Stimulated activated CD8-positive, alpha-beta memory T cell treated with anti-CD3 and anti-CD28 coated beads, Interleukin-7, amount 100 ng/mL, for 24 hours (primary cell): ENCODE data around the gene LNPEP.

Source experiments
- DNase-seq: peaks from one replicate; pipeline ENCODE4 v3.0.0-alpha.2; 2020; ENCODE audit warnings: low read depth

LNPEP gene

DNA sequence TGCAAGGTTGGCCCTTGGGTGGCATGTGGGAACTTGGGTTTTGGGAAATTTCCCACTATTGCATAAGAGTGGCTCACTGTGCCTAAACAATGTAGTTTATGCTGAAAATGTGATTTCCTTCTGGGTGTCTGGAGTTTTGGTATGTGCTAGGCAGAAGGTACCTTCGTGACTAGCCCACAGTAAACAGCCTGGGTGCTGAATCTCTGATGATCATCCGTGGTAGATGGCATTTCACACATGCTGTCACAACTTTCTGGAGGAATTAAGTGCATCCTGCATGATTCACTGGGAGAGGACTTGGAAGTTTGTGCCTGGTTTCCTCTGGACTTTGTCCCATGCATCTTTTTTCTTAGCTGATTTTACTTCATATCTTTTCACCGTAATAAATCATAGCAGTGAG, 64.5 kb downstream of the LNPEP start:
- DNase-seq = no peak

DNA sequence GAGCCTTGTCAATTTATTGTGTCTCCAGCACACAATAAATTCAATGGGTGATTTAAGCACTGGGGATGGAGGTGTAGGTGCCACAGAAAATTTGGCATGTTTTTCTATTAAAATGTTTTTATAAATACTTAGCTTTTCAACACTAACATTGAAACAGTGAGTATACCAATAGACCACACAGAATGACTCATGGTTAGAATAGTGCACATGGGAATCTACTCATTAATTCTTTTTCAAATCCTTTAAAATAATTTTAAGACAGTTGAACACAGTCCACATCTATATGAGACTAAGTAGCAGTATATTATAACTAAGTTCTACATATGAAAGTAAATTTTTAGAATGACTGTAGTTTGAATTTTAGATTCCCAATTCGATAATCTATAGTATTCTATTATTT, 67.1 kb downstream of the LNPEP start:
- no peak for DNase-seq

DNA sequence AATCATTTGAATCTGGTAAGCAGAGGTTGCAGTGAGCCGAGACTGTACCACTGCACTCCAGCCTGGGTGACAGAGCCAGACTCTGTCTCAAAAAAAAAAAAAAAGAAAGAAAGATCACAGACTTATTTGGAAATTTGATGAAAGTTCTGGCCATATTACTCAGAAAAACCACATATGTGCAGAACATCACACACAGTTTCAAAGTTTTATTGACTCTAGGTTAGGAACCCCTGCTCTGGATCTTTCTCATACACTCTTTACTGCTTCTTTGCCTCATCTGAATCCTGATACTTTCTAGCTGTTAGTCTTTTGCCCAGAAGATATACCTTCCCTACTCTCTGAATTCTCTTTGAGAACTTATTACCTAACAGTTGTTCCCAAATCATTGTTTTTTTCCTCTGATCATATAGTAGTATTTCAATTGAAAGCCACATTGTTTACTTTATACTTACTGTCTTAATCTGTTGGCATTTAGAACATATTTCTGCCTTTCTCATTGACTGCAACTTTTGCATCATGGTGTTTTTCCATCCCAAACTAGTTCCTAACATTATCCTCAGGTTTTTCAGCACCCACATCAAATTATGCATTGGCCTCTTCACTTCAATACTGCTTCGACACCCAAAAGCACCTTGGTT, 68.7 kb downstream of the LNPEP start:
- no peak for DNase-seq

DNA sequence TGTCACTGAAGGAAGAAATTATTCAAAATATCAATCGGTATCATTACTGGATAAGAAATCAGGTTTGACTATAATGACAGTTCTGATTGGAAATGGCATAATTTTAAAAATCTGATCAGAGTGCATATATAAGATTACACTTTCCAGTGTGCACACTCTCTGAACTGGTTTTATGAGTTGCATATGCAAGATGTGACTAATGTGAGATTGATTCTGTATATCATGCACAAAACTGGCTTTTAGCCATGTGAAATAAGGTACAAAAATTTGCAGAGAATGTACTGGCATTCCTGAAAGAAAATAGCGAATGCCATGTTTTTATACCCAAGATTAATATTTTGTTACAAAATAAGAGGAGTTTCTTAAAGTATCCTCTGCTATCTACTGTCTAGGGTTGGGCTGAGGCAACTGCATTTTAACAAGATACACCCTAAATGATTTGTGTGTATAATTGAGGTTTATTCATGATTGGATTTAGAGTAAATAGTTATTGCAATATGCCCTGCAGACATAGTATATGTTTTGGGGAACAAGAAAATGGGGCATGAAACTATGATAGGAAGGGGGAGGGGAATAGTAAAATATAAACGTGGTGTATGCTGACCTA, 70.7 kb downstream of the LNPEP start:
- DNase-seq = no peak

DNA sequence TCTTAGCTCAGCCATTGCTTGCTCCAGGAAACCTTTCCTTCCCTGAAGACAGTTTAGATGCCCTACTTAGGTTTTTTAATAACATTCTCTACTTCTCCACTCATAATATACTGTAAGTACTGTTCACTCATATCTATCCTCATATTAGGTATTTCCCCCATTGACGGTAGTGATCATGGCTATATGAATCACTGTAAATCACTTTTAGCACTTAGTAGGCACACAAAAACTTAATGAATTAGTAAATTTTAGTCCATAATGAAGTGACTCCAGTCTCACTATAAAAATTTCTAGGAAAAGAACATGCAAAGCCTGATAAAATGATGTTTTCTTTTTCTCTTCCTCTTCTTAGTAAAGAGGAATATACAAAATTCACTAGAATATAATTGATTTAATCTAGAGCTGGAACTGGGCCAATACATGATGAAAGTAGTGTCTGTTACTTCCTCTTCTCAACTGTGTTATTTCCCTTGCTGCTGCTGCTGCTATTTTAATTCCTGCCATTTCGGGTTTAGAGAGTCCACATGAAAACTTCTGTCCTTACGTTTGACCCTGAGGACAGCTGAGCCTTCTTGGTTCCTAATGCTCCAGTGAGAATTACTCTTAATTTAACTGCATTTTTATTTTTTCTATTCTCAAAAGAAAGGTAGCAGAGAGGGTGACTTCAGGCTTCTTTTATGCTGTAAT, 73.5 kb downstream of the LNPEP start:
- DNase-seq = no peak

DNA sequence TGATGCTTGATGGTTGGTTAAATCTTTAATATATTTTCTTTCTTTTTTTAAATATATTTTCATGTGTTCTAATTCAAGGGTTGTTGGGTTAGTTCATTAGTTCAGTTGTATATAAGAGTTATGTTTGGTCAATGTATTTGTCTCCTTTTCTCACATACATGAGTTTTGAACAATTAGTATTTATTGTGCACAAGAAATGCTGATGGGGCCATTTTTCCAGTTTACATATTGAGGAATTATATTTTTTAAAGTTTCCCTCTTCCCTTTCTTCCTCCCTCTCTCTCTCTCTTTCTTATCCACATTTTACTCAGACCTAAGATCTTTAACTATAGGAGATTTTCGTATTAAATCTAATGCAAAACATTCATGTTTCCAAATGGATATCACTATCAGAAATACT, 74.0 kb downstream of the LNPEP start:
- no peak for DNase-seq

DNA sequence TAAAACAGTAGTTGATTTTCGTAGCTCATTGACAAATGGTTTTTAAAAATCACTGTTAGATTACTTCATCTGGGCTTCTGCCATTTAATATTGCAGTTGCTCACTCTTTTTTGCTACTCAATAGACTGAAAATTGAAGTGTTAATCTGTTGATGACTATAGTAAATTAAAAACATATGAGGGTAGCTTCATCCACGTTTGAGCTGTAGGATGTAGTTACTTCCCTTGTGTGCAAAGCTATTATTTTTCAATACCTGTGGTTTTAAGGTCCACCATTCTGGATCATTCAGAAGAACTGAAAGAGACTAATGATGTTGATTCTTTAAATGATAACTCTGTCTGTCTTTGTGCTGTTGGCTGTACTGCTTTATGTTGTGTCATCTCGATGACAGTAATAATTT, 74.7 kb downstream of the LNPEP start:
- DNase-seq = no peak

DNA sequence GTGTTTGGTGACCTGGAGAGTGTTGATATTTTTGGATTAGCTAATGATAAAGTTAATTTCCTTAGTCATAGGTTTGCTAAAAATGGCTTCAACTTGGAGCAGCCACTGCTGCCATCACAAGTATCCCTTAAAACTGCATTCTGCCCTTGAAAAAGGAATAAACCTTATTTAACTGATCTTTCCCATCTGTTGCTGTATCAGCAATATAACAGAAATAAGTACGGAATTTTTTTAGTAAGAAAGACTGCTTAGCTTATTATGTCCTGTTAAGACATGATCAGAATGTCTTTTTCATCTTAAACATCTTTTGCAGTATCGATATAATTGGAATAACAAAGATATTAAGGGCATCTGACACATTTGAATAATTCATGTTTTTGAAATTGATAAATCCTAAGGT, 75.7 kb downstream of the LNPEP start:
- DNase-seq = no peak

DNA sequence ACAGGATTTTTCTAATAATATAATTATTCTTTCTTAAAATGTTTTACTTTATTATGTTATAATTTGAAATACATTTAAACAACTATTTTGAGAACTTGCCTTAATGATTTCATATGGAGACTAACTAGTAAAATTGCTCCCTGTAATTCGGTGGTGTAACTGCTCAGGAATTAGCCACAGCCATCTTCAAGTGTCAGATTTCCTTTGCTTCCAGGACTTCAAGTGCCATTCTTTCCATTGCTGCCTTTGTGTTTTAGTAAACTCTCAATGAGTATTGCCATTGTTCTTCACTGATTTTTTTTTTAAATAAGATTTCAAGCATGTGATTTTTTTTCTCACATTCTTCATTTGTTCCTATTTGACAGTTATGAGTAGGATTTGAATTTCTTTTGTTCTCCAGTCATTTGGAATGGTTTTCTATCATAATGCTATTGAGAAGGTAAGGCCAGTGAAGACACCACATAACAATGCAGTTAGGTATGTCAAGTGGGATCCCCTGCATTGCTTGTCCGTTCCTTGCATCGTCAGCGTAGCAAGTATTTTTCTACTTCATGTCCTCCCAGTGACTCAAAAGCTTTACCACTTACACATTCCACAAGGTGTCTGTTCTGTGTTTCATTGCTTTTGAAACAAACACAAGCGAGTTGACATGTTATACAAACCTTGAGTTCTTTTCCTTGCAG, 83.7 kb downstream of the LNPEP start:
- no peak for DNase-seq

DNA sequence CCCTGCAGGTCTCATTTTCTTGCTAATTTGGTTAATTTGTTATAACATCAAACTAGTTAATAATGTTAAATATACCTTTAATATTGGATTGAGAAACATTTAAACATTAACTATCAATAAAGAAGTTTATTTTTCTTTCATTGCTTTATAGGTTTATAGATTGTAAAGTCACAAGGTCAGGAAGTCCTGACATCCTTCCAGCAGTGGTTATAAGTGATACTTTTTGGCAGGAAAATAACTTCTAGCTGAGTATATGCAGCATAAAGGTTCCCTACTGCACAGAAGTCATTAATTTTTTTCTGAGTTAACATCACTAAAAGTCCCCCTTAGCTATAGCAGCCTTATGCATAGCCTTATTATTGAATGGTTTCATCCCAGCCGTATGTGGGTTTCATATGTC, 85.5 kb downstream of the LNPEP start:
- DNase-seq = no peak

DNA sequence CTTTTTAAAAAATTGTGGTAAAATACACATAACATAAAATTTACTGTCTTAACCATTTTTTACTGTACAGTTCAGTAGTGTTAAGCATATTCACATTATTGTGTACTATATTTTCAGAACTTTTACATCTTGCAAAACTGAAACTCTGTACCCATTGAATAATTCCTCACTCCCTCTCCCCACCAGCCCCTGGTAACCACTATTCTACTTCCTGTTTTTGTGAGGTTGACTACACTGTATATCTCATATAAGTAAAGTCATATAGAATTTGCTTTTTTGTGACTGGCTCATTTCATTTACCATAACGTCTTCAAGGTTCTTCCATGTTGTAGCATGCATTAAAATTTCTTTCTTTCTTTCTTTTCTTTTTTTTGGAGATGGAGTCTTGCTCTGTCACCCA, 87.0 kb downstream of the LNPEP start:
- no peak for DNase-seq

DNA sequence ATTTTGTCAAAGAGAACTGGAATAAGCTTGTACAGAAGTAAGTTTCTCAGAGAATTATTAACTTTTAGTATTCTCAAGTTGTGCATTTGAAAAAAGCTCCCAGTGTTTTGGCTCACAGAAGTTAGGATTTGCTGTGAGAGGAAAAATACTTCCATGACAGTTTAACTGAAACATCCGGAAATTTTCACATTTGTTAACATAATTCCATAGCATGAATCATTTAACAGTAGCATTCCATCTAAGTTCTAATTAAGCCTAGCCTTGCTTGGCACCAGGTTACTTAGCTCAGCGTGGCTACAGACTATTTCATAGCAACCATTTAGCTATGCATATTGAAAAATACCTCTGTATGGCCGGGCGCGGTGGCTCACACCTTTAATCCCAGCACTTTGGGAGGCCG, 90.8 kb downstream of the LNPEP start:
- no peak for DNase-seq

DNA sequence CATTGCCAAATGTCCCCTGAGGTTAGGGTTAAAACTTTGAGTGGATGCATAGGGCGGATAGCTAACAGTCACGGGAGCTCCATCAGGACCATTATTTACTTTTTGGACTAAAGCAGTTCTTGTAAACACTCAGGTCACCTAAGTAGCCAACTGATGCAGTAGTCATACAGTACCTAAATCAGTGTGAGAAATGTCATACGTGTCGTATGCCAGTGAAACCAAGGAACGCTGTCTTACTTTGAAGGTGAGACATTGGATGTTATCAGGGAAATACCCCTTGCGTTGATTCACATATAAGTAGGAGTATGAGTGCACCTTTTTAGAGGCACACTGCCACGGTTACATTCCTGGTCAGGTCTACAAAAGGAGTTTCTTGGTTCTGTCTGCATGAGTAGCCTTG, 101.9 kb downstream of the LNPEP start:
- no peak for DNase-seq

DNA sequence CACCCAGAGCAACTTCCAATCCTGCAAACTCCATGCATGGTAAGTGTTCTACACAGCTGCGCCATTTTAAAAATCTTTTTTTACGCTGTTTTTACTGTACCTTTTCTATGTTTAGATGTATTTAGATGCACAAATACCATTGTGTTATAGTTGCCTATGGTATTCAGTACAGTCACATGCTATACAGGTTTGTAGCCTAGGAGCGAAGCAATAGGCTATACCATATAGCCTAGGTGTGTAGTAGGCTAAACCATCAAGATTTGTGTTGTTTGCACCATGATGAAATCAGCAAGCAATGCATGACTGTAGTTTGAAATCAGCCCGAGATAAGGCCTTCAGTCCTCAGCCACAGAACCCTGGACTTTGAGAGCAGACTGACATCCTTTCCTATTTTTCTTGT, 105.4 kb downstream of the LNPEP start:
- DNase-seq = no peak

DNA sequence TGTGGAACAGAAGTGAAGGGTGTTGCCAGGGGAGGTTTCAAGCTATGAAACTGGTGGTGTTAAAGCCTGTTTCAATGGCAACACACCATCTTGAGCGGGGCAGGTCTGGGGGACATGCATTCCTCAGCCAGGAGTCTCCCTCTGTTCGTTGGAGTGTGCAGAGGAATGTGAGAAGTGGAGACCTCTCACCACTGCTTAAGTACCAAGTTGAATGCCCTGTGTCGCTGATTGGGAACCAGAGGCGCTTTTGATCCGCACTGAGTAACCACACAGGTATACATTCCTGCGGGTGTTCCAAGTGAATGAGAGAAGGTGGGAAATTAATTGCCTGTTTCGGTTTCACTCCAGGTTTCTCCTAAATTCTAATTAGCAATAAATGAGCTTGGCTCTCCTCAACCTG, 107.1 kb downstream of the LNPEP start:
- DNase-seq = no peak

DNA sequence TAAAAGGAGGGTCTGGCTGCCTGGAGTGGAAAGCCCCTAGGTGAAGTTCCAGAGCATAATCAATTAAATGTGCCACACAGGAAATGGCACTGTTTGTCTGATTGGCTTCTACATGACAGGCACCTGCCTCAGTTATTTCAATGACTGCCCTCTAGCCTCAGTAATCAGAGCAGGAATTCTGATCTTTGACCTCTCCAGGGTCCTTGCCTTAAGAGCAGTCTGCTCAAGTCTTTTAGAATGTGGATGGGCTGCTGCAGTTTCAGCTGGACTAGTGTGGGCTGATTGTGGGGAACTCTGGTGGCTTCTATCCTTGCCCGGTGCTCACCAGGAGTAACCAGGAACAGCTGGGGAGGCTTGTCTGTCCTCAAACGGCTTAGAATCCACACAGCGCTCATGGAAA, 107.6 kb downstream of the LNPEP start:
- no peak for DNase-seq

DNA sequence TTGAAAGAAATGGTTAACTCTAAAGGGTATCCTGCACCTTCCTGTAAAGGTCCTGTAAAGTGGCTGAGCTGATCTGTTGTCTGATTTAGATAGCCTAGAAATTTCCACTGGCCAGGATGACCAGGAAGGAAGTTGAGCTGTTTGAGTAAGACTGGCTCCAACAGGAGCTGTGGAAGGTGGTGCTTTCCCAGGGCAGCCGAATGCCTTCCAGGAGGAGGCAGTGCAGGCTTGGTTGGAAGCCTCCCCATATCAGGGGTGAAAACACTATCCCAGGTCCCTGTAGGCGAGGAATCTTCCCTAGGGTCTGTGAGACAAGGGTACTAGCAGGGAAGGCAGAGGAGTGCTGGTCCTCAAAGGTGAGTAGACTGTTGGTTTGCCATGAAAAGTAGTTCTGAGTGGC, 108.2 kb downstream of the LNPEP start:
- DNase-seq = no peak

DNA sequence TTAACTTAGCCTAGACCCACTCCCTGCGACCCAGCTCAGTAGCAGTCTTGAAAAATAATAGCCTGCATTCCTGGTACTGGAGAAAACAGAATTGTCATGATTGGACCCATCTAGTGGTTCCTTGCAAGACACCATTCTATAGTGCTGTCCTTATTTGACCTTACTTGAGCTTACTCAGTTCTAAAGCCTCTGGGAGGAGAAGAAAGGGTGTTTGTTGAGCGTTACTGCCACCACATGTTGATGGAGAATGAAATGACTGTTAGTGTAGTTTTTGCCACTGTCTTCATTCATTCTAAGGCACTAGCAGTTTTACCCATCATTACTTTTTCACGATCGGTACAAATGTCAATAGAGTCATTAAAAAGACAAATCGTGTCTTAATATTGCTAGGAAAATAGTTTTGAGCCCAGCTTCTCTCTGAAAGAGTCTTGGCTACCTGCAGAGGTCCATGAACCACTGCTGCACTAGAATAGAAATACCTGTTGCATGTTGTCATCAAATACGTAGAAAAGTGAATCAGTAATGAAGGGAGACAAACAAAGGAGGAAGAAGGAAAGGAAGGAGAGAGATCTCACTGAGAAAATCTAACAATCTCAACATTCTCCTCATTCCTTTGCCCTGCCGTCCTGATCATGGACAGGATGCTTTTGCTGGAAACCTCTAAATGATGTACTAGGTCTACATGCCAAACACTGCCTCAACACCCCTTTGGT, 110.5 kb downstream of the LNPEP start:
- DNase-seq = no peak

DNA sequence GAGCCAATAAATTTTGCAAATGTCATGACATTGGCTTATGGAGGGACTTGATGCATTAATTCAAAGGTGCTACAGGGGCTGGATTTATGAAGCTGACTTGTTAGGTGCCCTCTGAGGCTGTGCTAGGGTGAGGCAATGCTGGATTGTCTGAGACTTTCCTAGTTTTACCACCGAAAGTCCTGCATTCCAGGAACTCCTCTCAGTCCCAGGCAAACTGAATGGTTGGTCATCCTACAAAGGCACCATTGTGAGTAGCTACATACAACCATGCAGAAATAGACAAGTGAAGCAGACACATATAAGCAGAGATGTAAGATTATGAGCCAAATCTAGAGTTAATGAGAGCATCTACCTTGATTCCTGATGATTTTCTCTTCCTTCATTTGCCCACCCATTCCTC, 111.2 kb downstream of the LNPEP start:
- DNase-seq = no peak

DNA sequence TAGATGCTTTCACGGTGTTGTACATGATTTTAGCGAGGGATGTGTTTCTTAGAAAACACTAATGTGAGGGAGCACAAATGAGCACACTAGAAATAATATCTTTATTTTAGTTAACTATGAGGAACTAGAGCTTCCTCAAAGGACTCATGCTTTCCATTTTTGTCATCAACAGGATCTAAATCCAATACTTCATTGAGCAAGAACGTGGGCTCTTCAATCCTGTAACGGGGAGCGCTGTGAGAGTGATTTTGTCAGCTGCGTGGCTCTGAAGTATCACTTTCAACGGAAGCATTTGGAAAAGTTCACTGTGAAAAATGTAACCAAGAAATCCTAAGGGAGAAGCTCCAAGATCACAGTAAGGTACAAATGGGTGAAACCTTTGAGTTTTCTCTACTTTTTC, 113.3 kb downstream of the LNPEP start:
- no peak for DNase-seq

DNA sequence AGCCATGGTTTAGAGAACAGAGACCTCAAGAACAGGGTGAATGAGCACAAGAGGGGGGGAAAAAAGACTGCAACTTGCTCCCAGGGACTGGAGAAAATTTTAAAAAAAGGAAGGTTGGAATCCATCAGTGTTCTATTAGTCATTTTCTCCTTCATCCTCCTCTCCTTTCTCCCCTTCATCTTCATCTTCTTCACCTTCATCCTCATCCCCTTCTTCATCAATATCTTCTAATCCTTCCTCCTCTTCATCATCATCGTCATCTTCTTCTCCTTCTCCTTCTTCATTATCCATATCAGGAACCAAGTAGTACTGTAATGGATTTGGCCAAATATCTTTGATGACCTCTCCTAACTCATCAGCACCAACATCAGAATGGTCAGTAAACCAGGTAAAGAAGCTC, 120.4 kb downstream of the LNPEP start:
- no peak for DNase-seq

DNA sequence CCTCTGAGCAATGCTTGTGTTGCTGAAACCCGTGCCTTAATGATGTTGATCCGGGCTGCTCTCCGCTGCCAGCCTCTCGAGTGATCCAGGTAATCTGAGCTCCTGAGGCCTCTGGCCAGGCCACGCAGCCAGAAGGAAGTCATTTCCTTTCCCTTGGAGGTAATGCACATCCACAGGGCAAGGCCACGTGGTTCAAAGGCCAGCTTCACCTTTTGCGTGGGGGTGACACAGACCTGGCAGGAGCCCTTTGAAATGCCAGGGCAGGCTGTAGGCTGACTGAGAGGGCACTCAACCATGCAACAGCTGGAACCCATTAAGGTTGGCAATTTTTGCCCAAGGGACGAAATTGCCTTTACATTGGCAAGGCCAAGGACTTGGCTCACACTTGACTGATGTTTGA, 126.2 kb downstream of the LNPEP start:
- no peak for DNase-seq

DNA sequence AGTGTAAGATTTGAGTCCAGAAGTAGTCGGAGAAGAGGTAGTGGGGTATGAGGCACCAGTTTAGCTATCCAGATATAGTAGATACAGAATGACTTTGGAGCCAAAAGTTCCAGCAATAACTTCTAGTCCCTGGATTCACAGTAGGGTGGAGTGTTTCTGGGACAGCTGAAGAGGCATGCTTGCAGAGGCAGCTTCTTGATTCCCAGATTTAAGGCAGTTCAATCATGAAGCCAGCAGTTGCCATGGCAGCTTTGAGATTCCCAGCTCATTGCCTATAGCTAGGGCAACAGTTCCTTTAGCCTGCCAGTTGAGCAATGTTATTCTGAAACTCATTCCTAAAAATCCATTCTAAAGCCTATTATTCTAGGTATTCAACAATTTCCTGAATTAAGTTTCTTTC, 127.4 kb downstream of the LNPEP start:
- DNase-seq = no peak
